H9 (cell line): ENCODE measurements around the gene STAU1. TPM values are rescaled to one million over a fixed set of nuclear protein-coding genes. Genes with fewer than 3 reads are reported as not detected.

Source experiments
- DNase-seq: peaks from one replicate; pipeline ENCODE4 v3.0.0-alpha.2; 2017
- H2AFZ ChIP-seq: one replicate; pipeline ENCODE4 v1.6.1; 2013; ENCODE audit warnings: mild to moderate bottlenecking, low read length, control low read depth, moderate library complexity
- H2AK5ac ChIP-seq: 2 replicates; pipeline ENCODE4 v1.6.1; 2013; ENCODE audit warnings: low read length, control low read depth, mixed read lengths; ENCODE audit not compliant: insufficient read length
- H2BK120ac ChIP-seq: one replicate; pipeline ENCODE4 v1.6.1; 2013; ENCODE audit warnings: low read depth, mild to moderate bottlenecking, low read length, control low read depth, inconsistent platforms; ENCODE audit not compliant: poor library complexity, severe bottlenecking
- H2BK12ac ChIP-seq: 2 replicates; pipeline ENCODE4 v1.6.1; 2013; ENCODE audit warnings: low read length, control low read depth, mixed read lengths, low read depth; ENCODE audit not compliant: insufficient read length
- H2BK15ac ChIP-seq: 2 replicates; pipeline ENCODE4 v1.6.1; 2013; ENCODE audit warnings: low read depth, low read length, control low read depth
- H2BK20ac ChIP-seq: one replicate; pipeline ENCODE4 v1.6.1; 2013; ENCODE audit warnings: low read depth, mild to moderate bottlenecking, low read length, control low read depth, inconsistent platforms; ENCODE audit not compliant: poor library complexity, severe bottlenecking
- H2BK5ac ChIP-seq: 2 replicates; pipeline ENCODE4 v1.6.1; 2013; ENCODE audit warnings: low read length, control low read depth, mixed read lengths; ENCODE audit not compliant: insufficient read length
- H3K14ac ChIP-seq: 2 replicates; pipeline ENCODE4 v1.6.1; 2013; ENCODE audit warnings: low read length, control low read depth; ENCODE audit not compliant: insufficient read depth
- H3K18ac ChIP-seq: 2 replicates; pipeline ENCODE4 v1.6.1; 2013; ENCODE audit warnings: low read depth, mild to moderate bottlenecking, mixed read lengths, low read length, control low read depth; ENCODE audit not compliant: insufficient read length
- H3K23ac ChIP-seq: 2 replicates; pipeline ENCODE4 v1.6.1; 2013; ENCODE audit warnings: low read length, control low read depth, mixed read lengths, low read depth; ENCODE audit not compliant: insufficient read length
- H3K23me2 ChIP-seq: 2 replicates; pipeline ENCODE4 v1.6.1; 2013; ENCODE audit warnings: low read depth, mild to moderate bottlenecking, mixed read lengths, low read length, control low read depth; ENCODE audit not compliant: insufficient read length, poor library complexity, severe bottlenecking
- H3K27ac ChIP-seq: 2 replicates; pipeline ENCODE4 v1.5.1; 2013; ENCODE audit warnings: low read length, control low read depth, mixed read lengths, low read depth; ENCODE audit not compliant: insufficient read length
- H3K27me3 ChIP-seq: 2 replicates; pipeline ENCODE4 v1.6.1; 2013; ENCODE audit warnings: low read length, control low read depth, inconsistent platforms; ENCODE audit not compliant: insufficient read depth
- H3K4ac ChIP-seq: 2 replicates; pipeline ENCODE4 v1.6.1; 2013; ENCODE audit warnings: low read depth, mild to moderate bottlenecking, control low read depth, inconsistent platforms, low read length, moderate library complexity
- H3K4me1 ChIP-seq: 2 replicates; pipeline ENCODE4 v1.6.1; 2013; ENCODE audit warnings: low read length, control low read depth, inconsistent platforms; ENCODE audit not compliant: insufficient read depth
- H3K4me2 ChIP-seq: 2 replicates; pipeline ENCODE4 v1.6.1; 2013; ENCODE audit warnings: low read length, control low read depth, mixed read lengths; ENCODE audit not compliant: insufficient read length, insufficient read depth
- H3K56ac ChIP-seq: 2 replicates; pipeline ENCODE4 v1.6.1; 2013; ENCODE audit warnings: low read depth, mild to moderate bottlenecking, mixed read lengths, low read length, control low read depth; ENCODE audit not compliant: insufficient read length
- H3K79me1 ChIP-seq: 2 replicates; pipeline ENCODE4 v1.6.1; 2013; ENCODE audit warnings: low read depth, mild to moderate bottlenecking, moderate library complexity, low read length, control low read depth, inconsistent platforms; ENCODE audit not compliant: insufficient read depth, poor library complexity, severe bottlenecking
- H3K79me2 ChIP-seq: 2 replicates; pipeline ENCODE4 v1.6.1; 2013; ENCODE audit warnings: low read length, control low read depth, inconsistent platforms; ENCODE audit not compliant: insufficient read depth
- H3K9ac ChIP-seq: 2 replicates; pipeline ENCODE4 v1.6.1; 2013; ENCODE audit warnings: low read length, control low read depth, mixed read lengths; ENCODE audit not compliant: insufficient read length; ENCODE audit errors: extremely low read depth
- H3K9me3 ChIP-seq: one replicate; pipeline ENCODE4 v1.6.1; 2013; ENCODE audit warnings: low read depth, low read length, inconsistent platforms; ENCODE audit not compliant: control insufficient read depth
- H3T11ph ChIP-seq: one replicate; pipeline ENCODE4 v1.6.1; 2013; ENCODE audit warnings: mild to moderate bottlenecking, low read length, control low read depth, inconsistent platforms
- H4K20me1 ChIP-seq: one replicate; pipeline ENCODE4 v1.6.1; 2013; ENCODE audit not compliant: control insufficient read depth, insufficient read length, insufficient read depth
- H4K5ac ChIP-seq: 2 replicates; pipeline ENCODE4 v1.6.1; 2013; ENCODE audit warnings: low read depth, mild to moderate bottlenecking, mixed read lengths, low read length, control low read depth; ENCODE audit not compliant: insufficient read length
- H4K8ac ChIP-seq: replicated peaks from 2 replicates; pipeline ENCODE4 v1.6.1; 2013; ENCODE audit warnings: low read length, control low read depth, mixed read lengths, low read depth; ENCODE audit not compliant: insufficient read length
- H4K91ac ChIP-seq: 2 replicates; pipeline ENCODE4 v1.6.1; 2013; ENCODE audit warnings: low read depth, mild to moderate bottlenecking, moderate library complexity, mixed read lengths, low read length, control low read depth; ENCODE audit not compliant: insufficient read length
- H3K27ac Mint-ChIP-seq, 3 experiments: 2 replicates in 2 of 3; 3 replicates in 1 of 3; pipeline ENCODE4 v1.8.0; 2020 to 2021; ENCODE audit warnings: mixed read lengths in 3 of 3, mild to moderate bottlenecking in 1 of 3, moderate library complexity in 1 of 3
- H3K27me3 Mint-ChIP-seq: 2 replicates; pipeline ENCODE4 v1.8.0; 2021; ENCODE audit warnings: low read depth, mild to moderate bottlenecking, moderate library complexity, mixed read lengths
- H3K36me3 Mint-ChIP-seq, 3 experiments: 2 replicates in 2 of 3; 3 replicates in 1 of 3; pipeline ENCODE4 v1.8.0; 2020 to 2021; ENCODE audit warnings: low read depth in 3 of 3, mixed read lengths in 3 of 3; ENCODE audit not compliant: insufficient read depth in 1 of 3
- H3K4me1 Mint-ChIP-seq, 2 experiments: 2 replicates each; pipeline ENCODE4 v1.8.0; 2020; ENCODE audit warnings: mixed read lengths in 2 of 2
- H3K4me3 Mint-ChIP-seq, 2 experiments: 2 replicates in 1 of 2; 3 replicates in 1 of 2; pipeline ENCODE4 v1.8.0; 2020 to 2021; ENCODE audit warnings: mild to moderate bottlenecking in 2 of 2, mixed read lengths in 2 of 2, moderate library complexity in 1 of 2
- H3K9me3 Mint-ChIP-seq, 2 experiments: 2 replicates in 1 of 2; 3 replicates in 1 of 2; pipeline ENCODE4 v1.8.0; 2020; ENCODE audit warnings: mild to moderate bottlenecking in 2 of 2, mixed read lengths in 2 of 2, moderate library complexity in 1 of 2
- WGBS: extraction: QIAGEN DNeasy Blood & Tissue Kit; methylation state at CpG from one replicate; pipeline ENCODE4 v1.1.7; 2013; ENCODE audit warnings: missing lambda C conversion rate, low lambda C conversion rate, mixed read lengths; ENCODE audit not compliant: insufficient read length; ENCODE audit errors: extremely low coverage; 5-methylcytosine and 5-hydroxymethylcytosine counted together
- total RNA-seq: library from RNA; stranded (reverse); gene quantifications from 2 replicates; pipeline ENCODE4 v1.2.1, GENCODE V29; 2021
- TF ChIP-seq, protein P1 (sequence below): fragments of 200-600 bp; sonication (generic); conservative IDR thresholded peaks from 3 replicates; pipeline ENCODE4 v1.8.0; 2021; ENCODE audit warnings: antibody characterized with exemption, mild to moderate bottlenecking

Gene STAU1
- total RNA-seq, 1 experiment from 2014 or later = 106 TPM

DNA sequence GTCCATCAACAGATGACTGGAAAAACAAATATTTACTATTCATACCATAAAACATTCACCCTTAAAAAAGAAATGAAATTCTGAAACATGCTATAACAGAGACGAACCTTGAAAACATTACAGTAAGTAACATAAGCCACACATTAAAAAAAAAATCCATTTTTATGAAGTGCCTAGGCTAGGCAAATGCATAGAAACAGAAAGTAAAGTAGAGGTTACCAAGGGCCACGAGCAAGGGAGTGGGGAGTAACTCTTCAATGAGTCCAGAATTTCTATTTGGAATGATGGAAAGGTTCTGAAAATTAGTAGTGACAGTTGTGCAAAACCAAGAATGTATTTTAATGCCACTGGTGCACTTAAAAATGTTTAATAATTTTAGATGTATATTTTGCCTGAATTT is 47.7 kb downstream of the STAU1 start:
- no peak overlapping the region for H3T11ph ChIP-seq
- H3K27me3 ChIP-seq = no peaks in the 10 kb centered on the region
- TF ChIP-seq, protein P1, sequence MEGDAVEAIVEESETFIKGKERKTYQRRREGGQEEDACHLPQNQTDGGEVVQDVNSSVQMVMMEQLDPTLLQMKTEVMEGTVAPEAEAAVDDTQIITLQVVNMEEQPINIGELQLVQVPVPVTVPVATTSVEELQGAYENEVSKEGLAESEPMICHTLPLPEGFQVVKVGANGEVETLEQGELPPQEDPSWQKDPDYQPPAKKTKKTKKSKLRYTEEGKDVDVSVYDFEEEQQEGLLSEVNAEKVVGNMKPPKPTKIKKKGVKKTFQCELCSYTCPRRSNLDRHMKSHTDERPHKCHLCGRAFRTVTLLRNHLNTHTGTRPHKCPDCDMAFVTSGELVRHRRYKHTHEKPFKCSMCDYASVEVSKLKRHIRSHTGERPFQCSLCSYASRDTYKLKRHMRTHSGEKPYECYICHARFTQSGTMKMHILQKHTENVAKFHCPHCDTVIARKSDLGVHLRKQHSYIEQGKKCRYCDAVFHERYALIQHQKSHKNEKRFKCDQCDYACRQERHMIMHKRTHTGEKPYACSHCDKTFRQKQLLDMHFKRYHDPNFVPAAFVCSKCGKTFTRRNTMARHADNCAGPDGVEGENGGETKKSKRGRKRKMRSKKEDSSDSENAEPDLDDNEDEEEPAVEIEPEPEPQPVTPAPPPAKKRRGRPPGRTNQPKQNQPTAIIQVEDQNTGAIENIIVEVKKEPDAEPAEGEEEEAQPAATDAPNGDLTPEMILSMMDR = no peak
- no peaks in the 10 kb centered on the region for H4K20me1 ChIP-seq
- H3K79me1 ChIP-seq = peaks cover 6% of the 10 kb centered on the region
- H3K56ac ChIP-seq = no peak overlapping the region
- H2AK5ac ChIP-seq = no peak overlapping the region
- no peak overlapping the region for H4K8ac ChIP-seq
- H2BK120ac ChIP-seq = no peak overlapping the region
- H2AFZ ChIP-seq = no peak overlapping the region
- no peak overlapping the region for H3K4ac ChIP-seq
- no CpG with 5 or more reads among the region's 2 CpGs for WGBS
- H2BK15ac ChIP-seq = no peak overlapping the region
- no peak for DNase-seq
- H3K23ac ChIP-seq = no peak overlapping the region
- H3K14ac ChIP-seq = no peak overlapping the region
- peaks cover 13 to 47% (median 41%) of the 10 kb centered on the region in 3 experiments; a peak in 6 of 7 replicates for H3K36me3 Mint-ChIP-seq
- H3K9me3 Mint-ChIP-seq = no peaks in the 10 kb centered on the region
- no peaks in the 10 kb centered on the region for H3K79me2 ChIP-seq
- no peak overlapping the region for H3K9ac ChIP-seq
- no peak overlapping the region for H4K5ac ChIP-seq
- H3K4me3 Mint-ChIP-seq = no peak overlapping the region
- no peak overlapping the region for H3K4me2 ChIP-seq
- H3K27ac ChIP-seq = no peak overlapping the region
- H3K27ac Mint-ChIP-seq = no peak overlapping the region
- H3K4me1 Mint-ChIP-seq = no peaks in the 10 kb centered on the region
- no peak overlapping the region for H4K91ac ChIP-seq
- no peaks in the 10 kb centered on the region for H3K23me2 ChIP-seq
- no peak overlapping the region for H2BK12ac ChIP-seq
- H3K4me1 ChIP-seq = no peaks in the 10 kb centered on the region
- H3K18ac ChIP-seq = no peak overlapping the region
- H2BK5ac ChIP-seq = no peak overlapping the region
- no peaks in the 10 kb centered on the region for H3K9me3 ChIP-seq
- H3K27me3 Mint-ChIP-seq = no peaks in the 10 kb centered on the region
- H2BK20ac ChIP-seq = no peak overlapping the region
